ENCODE results near the gene TGIF2.
"Not testable (repeated sequence)": the region's sequence is repeated elsewhere in the genome, so short reads cannot be mapped to it uniquely, and the experiment has no call there.

The TGIF2 gene

GRCh38 chr20:36614781-36615557 lies 41.6 kb downstream of the TGIF2 start:
- DNase-seq (ENCODE audit: low spot score), result no peak

DNA sequence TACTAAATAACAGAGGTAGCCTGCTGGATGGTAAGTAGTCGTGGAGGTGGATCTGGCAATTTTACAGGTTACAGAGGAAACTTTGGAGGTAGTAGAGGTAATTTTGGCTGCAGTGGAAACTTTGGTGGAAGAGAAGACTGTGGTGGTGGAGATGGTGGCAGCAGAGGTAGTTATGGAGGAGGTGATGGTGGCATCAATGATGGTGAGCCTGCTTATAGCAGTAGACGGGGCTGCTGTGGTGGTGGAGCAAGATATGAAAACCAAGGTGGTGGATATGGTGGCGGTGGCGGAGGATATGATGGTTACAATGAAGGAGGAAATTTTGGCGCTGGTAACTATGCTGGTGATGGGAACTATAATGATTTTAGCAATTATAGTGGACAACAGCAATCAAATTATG lies 47.5 kb downstream of the TGIF2 start:
- DNase-seq (ENCODE audit: low spot score), result no peak

DNA sequence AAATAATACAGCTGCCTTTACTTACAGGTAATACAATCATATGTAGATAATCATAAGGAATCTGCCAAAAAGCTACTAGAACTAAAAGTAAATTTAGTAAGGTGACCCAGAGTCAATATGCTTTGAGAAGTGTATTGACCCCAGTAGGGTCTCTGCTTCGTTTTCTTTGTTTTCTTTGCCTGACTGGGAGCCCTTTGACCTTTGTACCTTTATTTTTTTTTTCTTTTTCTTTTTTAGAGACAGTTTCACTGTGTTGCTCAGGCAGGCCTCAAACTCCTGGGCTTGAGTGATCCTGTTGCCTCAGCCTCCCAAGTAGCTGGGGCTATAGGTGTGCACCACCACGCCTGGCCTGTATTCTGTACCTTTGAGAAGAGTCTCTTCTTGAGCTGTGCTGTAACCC lies 50.0 kb downstream of the TGIF2 start:
- no peak for DNase-seq (ENCODE audit: low spot score)

GRCh38 chr20:36624068-36624943 lies 50.9 kb downstream of the TGIF2 start:
- no peak for DNase-seq (ENCODE audit: low spot score)

- no peak for DNase-seq (ENCODE audit: low spot score)
Observed at GRCh38 chr20:36624944-36625324, 51.5 kb downstream of the TGIF2 start.

- DNase-seq (ENCODE audit: low spot score), result no peak
Observed at GRCh38 chr20:36628076-36628475, 54.7 kb downstream of the TGIF2 start.

- no peak for DNase-seq (ENCODE audit: low spot score)
Observed at GRCh38 chr20:36629719-36630681, 56.6 kb downstream of the TGIF2 start.

DNA sequence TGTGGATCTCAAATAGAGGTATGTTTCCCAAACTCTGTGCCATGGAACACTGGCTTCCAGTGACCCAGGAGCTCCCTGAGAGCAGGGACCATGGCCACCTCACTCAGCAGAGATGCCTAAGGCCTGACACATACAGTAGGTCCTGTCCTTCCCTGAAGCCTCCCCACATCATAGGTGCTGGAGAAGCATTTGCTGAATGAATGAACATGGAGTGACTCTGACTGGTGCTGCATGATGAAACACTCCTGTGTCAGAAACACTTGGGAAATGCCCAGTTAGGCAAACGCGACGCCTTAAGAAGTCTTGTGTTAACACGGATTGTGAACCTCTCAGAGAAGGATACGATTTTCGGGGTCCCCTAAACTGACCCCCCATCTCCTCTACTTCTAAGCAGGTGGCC lies 58.2 kb downstream of the TGIF2 start:
- DNase-seq (ENCODE audit: low spot score), result no peak

DNA sequence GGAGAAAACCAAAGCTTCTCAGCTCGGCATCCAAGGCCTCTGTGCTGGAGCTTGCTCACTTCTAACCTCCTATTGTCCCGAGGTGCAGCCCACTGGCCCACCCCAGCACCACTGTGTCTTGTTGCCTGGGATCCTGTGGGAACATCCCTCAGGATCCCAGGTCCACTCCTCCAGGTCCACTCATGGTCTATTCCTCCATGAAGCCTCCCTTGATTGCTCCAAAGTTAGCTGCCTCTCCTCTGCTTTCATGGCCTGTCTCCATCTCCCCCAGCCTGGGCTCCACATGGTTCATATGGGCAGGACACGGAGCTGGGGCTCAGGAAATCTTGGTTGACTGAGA lies 58.7 kb downstream of the TGIF2 start:
- no peak for DNase-seq (ENCODE audit: low spot score)

DNA sequence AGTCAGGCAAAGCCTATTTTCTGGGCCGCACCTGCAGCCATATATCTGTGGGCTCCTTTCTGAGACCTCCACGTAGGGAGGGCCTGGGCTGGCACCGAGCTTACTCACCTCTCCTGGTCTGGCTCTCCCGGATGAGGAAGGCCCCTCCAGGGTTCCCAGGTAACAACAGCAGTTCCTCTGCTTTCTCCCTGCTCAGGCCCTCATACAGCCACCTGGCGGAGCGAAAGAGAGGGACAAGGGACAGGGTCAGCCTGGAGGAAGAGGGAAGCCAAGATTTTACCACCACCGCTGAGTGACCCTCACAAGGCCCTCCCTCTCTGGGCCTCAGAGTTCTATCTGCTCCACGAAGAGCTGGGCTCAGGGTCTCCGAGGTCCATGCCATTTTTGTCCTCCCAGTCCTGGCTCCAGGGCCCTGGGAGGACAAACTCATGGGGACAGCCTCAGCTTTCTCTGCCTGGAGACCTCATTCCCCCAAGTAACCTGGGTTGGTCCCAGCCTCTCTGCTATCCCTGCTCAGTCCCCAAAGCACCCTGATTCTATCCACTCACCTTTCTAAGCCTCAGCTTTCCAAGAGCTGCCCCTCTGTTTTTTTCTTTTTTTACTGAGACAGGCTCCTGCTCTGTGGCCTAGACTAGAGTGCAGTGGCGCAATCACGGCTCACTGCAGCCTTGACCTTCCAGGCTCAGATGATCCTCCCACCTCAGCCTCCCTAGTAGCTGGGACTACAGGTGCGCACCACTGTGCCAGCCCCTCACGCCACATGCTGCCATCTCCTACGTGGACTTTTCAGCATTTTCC lies 59.3 kb downstream of the TGIF2 start:
- DNase-seq (ENCODE audit: low spot score), result no peak

GRCh38 chr20:36633285-36633772 lies 59.9 kb downstream of the TGIF2 start:
- no peak for DNase-seq (ENCODE audit: low spot score)

GRCh38 chr20:36634342-36634741 lies 60.9 kb downstream of the TGIF2 start:
- no peak for DNase-seq (ENCODE audit: low spot score)

GRCh38 chr20:36638876-36639400 lies 65.5 kb downstream of the TGIF2 start:
- not testable (repeated sequence) for DNase-seq (ENCODE audit: low spot score)

DNA sequence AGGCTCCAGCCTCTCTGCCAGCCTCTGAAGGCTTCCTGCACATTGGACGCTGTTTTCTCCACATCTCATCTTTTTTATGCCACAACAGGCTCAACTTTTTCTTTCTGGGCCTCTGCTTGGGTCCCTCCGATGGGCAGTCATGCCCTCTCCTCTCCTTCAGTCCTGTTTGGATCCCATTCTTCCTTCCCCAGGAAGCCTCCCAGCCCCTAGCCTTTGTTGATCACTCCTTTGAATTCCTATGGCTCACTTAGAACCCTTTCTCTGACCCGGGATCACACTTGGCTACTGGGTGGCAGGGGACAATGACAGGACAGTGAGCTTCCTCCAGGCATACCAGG lies 68.1 kb downstream of the TGIF2 start:
- no peak for DNase-seq (ENCODE audit: low spot score)

DNA sequence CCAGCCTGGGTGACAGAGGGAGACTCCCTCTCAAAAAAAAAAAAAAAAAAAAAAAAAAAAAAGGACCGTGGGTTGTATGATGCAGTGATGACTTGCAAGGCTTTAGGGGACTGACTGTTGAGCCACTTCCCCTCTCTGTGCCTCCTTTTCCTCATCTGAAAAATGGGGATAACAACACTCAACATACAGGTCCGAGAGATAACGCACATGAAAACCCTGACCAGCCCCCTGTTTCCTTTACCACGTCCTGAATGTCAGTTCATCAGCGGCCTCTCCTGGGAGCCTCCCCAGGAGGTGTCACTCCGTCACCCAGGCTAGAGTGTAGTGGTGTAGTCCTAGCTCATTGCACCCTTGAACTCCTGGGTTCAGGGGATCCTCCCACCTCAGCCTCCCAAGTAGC lies 68.7 kb downstream of the TGIF2 start:
- no peak for DNase-seq (ENCODE audit: low spot score)
